A549 (cell line): ENCODE data around the gene DIPK1B. TPM values are rescaled to one million over a fixed set of nuclear protein-coding genes. Genes with fewer than 3 reads are reported as not detected.
A peak's percentile ranks its signal among the peaks of the same experiment; 100 is the strongest.

ENCODE experiments used
- ATAC-seq, 2 experiments: fragments of 200-7000 bp in 1 of 2; fragments of >200 bp in 1 of 2; cut with Nextera tagmentation in 1 of 2; cut with Tn5 transposase in 1 of 2; 3 replicates each; pipeline versions ENCODE4 v1.8.0 to v1.9.1; 2018 to 2020; ENCODE audit warnings: mild to moderate bottlenecking in 1 of 2, moderate library complexity in 1 of 2
- CTCF ChIA-PET: fragments of 300-600 bp; sonication (Branson Sonifier 250); formaldehyde crosslinking; extraction: SDS; loops from one replicate; lab custom pipeline; 2021; ENCODE audit warnings: antibody characterized with exemption, inconsistent platforms; lab: Yijun Ruan, JAX
- POLR2A ChIA-PET: fragments of 350-600 bp; formaldehyde crosslinking; extraction: SDS; loops from one replicate; lab custom pipeline; 2021; ENCODE audit warnings: antibody characterized with exemption, inconsistent platforms; lab: Yijun Ruan, JAX
- DNase-seq, 2 experiments: peaks; one replicate each; pipeline versions ENCODE4 v3.0.0 to v3.0.0-alpha.2; 2011 to 2016; ENCODE audit warnings: low read depth in 1 of 2, low spot score in 1 of 2
- FAIRE-seq: peaks from 2 replicates; lab custom pipeline; 2011; peaks lifted over from hg19 to GRCh38; lab: Jason Lieb, UNC
- H3K27ac ChIP-seq, 2 experiments: fragments of >200 bp; sonication (Bioruptor Twin); formaldehyde crosslinking; 3 replicates each; pipeline ENCODE4 v1.5.1; 2016 to 2017
- H3K4me1 ChIP-seq: fragments of >200 bp; sonication (Bioruptor Twin); formaldehyde crosslinking; 3 replicates; pipeline ENCODE4 v1.6.1; 2016
- H3K4me2 ChIP-seq: fragments of >200 bp; sonication (Bioruptor Twin); formaldehyde crosslinking; 3 replicates; pipeline ENCODE4 v1.6.1; 2016
- H3K4me3 ChIP-seq: fragments of >200 bp; sonication (Bioruptor Twin); formaldehyde crosslinking; 3 replicates; pipeline ENCODE4 v1.5.1; 2016
- H3K9me3 ChIP-seq: fragments of >200 bp; sonication (Bioruptor Twin); formaldehyde crosslinking; 3 replicates; pipeline ENCODE4 v1.6.1; 2016
- BCL3 ChIP-seq: fragments of >200 bp; sonication (Bioruptor Twin); formaldehyde crosslinking; IDR thresholded peaks from 3 replicates; pipeline ENCODE4 v1.6.1; 2016
- EHF ChIP-seq: fragments of 250-450 bp; sonication (Bioruptor Pico); IDR thresholded peaks from 2 replicates; pipeline ENCODE4 v1.5.0; 2020; ENCODE audit warnings: mild to moderate bottlenecking
- EP300 ChIP-seq, 2 experiments: fragments of >200 bp; sonication (Bioruptor Twin); formaldehyde crosslinking; IDR thresholded peaks; 2 replicates in 1 of 2; 3 replicates in 1 of 2; pipeline ENCODE4 v1.6.1; 2016 to 2017
- ESRRA ChIP-seq: fragments of 150-350 bp; IDR thresholded peaks from 2 replicates; pipeline ENCODE4 v1.6.1; 2014; ENCODE audit warnings: mild to moderate bottlenecking, low read length, borderline replicate concordance
- GATA3 ChIP-seq: IDR thresholded peaks from 2 replicates; pipeline ENCODE4 v1.6.1; 2012; ENCODE audit warnings: borderline replicate concordance
- HEYL ChIP-seq: fragments of 250-450 bp; sonication (Bioruptor Pico); IDR thresholded peaks from 2 replicates; pipeline ENCODE4 v1.8.0; 2021; ENCODE audit warnings: mild to moderate bottlenecking, moderate library complexity
- HOXA7 ChIP-seq: fragments of 250-450 bp; sonication (Bioruptor Pico); IDR thresholded peaks from 2 replicates; pipeline ENCODE4 v1.5.0; 2020; ENCODE audit warnings: mild to moderate bottlenecking, moderate library complexity
- HOXB13 ChIP-seq: fragments of 250-450 bp; sonication (Bioruptor Pico); IDR thresholded peaks from 2 replicates; pipeline ENCODE4 v1.5.0; 2020; ENCODE audit warnings: low read depth, mild to moderate bottlenecking, moderate library complexity
- JUN ChIP-seq, 2 experiments: fragments of >200 bp; sonication (Bioruptor Twin); formaldehyde crosslinking; IDR thresholded peaks; 2 replicates in 1 of 2; 3 replicates in 1 of 2; pipeline ENCODE4 v1.6.1; 2016 to 2017
- MAZ ChIP-seq: fragments of 150-350 bp; IDR thresholded peaks from 2 replicates; pipeline ENCODE4 v1.6.1; 2014; ENCODE audit warnings: antibody characterized with exemption, low read depth, low read length, borderline replicate concordance
- NR3C1 ChIP-seq: fragments of >200 bp; sonication (Bioruptor Twin); formaldehyde crosslinking; IDR thresholded peaks from 3 replicates; pipeline ENCODE4 v1.6.1; 2017
- PHF8 ChIP-seq: fragments of 200-600 bp; sonication (generic); IDR thresholded peaks from 2 replicates; pipeline ENCODE4 v1.6.1; 2016; ENCODE audit warnings: low read depth, mild to moderate bottlenecking, antibody characterized with exemption, moderate library complexity, borderline replicate concordance
- POLR2AphosphoS2 ChIP-seq: conservative IDR thresholded peaks from 2 replicates; pipeline ENCODE4 v1.6.1; 2012; ENCODE audit warnings: low read length, improper control_type of control experiment, inconsistent platforms
- RAD21 ChIP-seq, 2 experiments: fragments of >200 bp in 1 of 2; sonication (Bioruptor Twin) in 1 of 2; formaldehyde crosslinking in 1 of 2; IDR thresholded peaks in 1 of 2; conservative IDR thresholded peaks in 1 of 2; 2 replicates in 1 of 2; 3 replicates in 1 of 2; pipeline ENCODE4 v1.6.1; 2012 to 2018; ENCODE audit warnings: inconsistent platforms in 1 of 2
- RARB ChIP-seq: fragments of 250-450 bp; sonication (Bioruptor Pico); IDR thresholded peaks from 2 replicates; pipeline ENCODE4 v1.8.0; 2021; ENCODE audit warnings: mild to moderate bottlenecking, moderate library complexity
- TFCP2L1 ChIP-seq: fragments of 250-450 bp; sonication (Bioruptor Pico); IDR thresholded peaks from 2 replicates; pipeline ENCODE4 v1.5.0; 2021; ENCODE audit warnings: mild to moderate bottlenecking
- ZC3H11A ChIP-seq: fragments of 450-650 bp; IDR thresholded peaks from 2 replicates; pipeline ENCODE4 v1.6.1; 2014; ENCODE audit warnings: antibody characterized with exemption, mild to moderate bottlenecking
- ZFP36 ChIP-seq: fragments of 450-650 bp; IDR thresholded peaks from 2 replicates; pipeline ENCODE4 v1.6.1; 2014; ENCODE audit warnings: borderline replicate concordance; ENCODE audit not compliant: partially characterized antibody
- ZSCAN20 ChIP-seq: fragments of 250-450 bp; sonication (Bioruptor Pico); IDR thresholded peaks from 2 replicates; pipeline ENCODE4 v1.8.0; 2022; ENCODE audit warnings: mild to moderate bottlenecking, moderate library complexity
- WGBS: methylation state at CpG from one replicate; pipeline ENCODE4 v1.1.6; 2017; ENCODE audit errors: missing lambda C conversion rate; 5-methylcytosine and 5-hydroxymethylcytosine counted together
- polyA plus RNA-seq, 4 experiments: library from polyadenylated mRNA; depleted of rRNA in 3 of 4; stranded (reverse); fragments of >200 nt; fragmentation: RNase III in 1 of 4; extraction: RNeasy Plus Mini Kit Qiagen cat#74134 plus additional on column Dnase treatment in 1 of 4; gene quantifications; 2 replicates in 3 of 4; 3 replicates in 1 of 4; pipeline ENCODE4 v1.2.3, GENCODE V29; 2011 to 2017
- TF ChIP-seq, protein P1 (sequence below): IDR thresholded peaks from 2 replicates; pipeline ENCODE4 v1.6.1; 2012
- TF ChIP-seq, protein P2 (sequence below): fragments of >200 bp; sonication (Bioruptor Twin); formaldehyde crosslinking; IDR thresholded peaks from 2 replicates; pipeline ENCODE4 v1.6.1; 2016

Gene DIPK1B
- polyA plus RNA-seq, 2 of the 4 experiments (the other 2 are of a cell fraction): 6.7 TPM

GRCh38 chr9:136668983-136669790 is 43.2 kb upstream of the DIPK1B start:
- H3K4me1 ChIP-seq: peaks cover 41% of the 10 kb centered on the region
- TF ChIP-seq, protein P1, sequence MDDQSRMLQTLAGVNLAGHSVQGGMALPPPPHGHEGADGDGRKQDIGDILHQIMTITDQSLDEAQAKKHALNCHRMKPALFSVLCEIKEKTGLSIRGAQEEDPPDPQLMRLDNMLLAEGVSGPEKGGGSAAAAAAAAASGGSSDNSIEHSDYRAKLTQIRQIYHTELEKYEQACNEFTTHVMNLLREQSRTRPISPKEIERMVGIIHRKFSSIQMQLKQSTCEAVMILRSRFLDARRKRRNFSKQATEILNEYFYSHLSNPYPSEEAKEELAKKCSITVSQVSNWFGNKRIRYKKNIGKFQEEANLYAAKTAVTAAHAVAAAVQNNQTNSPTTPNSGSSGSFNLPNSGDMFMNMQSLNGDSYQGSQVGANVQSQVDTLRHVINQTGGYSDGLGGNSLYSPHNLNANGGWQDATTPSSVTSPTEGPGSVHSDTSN: no peak
- TF ChIP-seq, all 56 proteins: peak for 0
- H3K4me2 ChIP-seq: peak overlapping the region; percentile 14
- DNase-seq (peak; percentile 61 to 67), FAIRE-seq (no peak), ATAC-seq (peak; percentile 7 to 44; a peak in 3 of 6 replicates)
- CTCF ChIA-PET: interaction anchor here (0.8 to 2.7 kb wide), 9 partner anchors 12 to 436 kb away, joined by 3 to 17 read pairs (median 3); partner anchors contain the start of gene AGPAT2
- H3K9me3 ChIP-seq: no peaks in the 10 kb centered on the region
- POLR2A ChIA-PET: no interaction called here
- H3K27ac ChIP-seq: peak overlapping the region; percentile 45 to 77; a peak in 3 of 6 replicates
- H3K4me3 ChIP-seq: no peak overlapping the region
- 70% methylated on average over 8 of the region's 23 CpGs for WGBS

GRCh38 chr9:136669791-136670464 is 42.4 kb upstream of the DIPK1B start:
- H3K9me3 ChIP-seq: no peaks in the 10 kb centered on the region
- H3K4me2 ChIP-seq: no peak overlapping the region
- ChIA-PET CTCF (interaction anchor here (0.8 to 2.7 kb wide), 6 partner anchors 11 to 38 kb away, joined by 3 to 17 read pairs (median 4); no protein-coding TSS in a partner anchor), POLR2A (no interaction called here)
- no peak for FAIRE-seq
- DNase-seq: no peak
- WGBS: 90% methylated on average over 11 of the region's 23 CpGs
- H3K4me1 ChIP-seq: peaks cover 45% of the 10 kb centered on the region
- no peak for ATAC-seq
- no peak overlapping the region for H3K4me3 ChIP-seq
- H3K27ac ChIP-seq: no peak overlapping the region
- TF ChIP-seq PHF8 (no peak), HEYL (CRISPR knock-in tag) (no peak), HOXA7 (CRISPR knock-in tag) (no peak), POLR2AphosphoS2 (no peak), RARB (no peak), EHF (CRISPR knock-in tag) (no peak), EP300 (IDR thresholded peaks at IDR 0.05) (no peak), BCL3 (no peak), NR3C1 (no peak), TFCP2L1 (no peak), MAZ (no peak), ZC3H11A (no peak), GATA3 (no peak), HOXB13 (CRISPR knock-in tag) (no peak), ZFP36 (no peak), JUN (IDR thresholded peaks at IDR 0.05) (no peak), ESRRA (no peak), ZSCAN20 (CRISPR knock-in tag) (no peak), RAD21 (conservative IDR thresholded peaks at IDR 0.05 in 1 of 2, IDR thresholded peaks at IDR 0.05 in 1 of 2) (no peak)
- TF ChIP-seq, protein P2, sequence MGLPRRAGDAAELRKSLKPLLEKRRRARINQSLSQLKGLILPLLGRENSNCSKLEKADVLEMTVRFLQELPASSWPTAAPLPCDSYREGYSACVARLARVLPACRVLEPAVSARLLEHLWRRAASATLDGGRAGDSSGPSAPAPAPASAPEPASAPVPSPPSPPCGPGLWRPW: no peak
- TF ChIP-seq, all 56 proteins: peak for 0
